Measurements from ENCODE around the gene PTPRQ. TPM values are rescaled to one million over a fixed set of nuclear protein-coding genes. Genes with fewer than 3 reads are reported as not detected.

Gene PTPRQ
- polyA plus RNA-seq, 2 of the 4 experiments (the other 2 are of a cell fraction): 0.14 to 0.17 TPM

DNA sequence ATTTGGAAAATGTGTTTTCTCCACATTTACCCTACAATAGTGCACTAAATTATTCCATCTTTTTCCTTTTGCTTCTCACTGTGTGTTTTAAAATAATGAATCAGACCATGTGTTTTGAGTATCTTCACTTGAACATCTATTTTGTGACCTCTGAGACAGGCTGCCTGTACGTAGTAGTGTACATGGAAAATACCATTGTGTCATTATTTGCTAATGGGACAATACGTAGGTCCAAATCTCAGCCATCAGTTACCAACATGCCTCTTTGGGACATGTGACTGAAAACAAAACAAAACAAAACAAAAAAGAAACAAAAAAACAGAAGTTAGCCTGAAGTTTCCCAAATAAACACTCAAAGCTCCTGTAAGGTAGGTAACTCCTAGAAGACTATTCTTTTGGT is 256.3 kb downstream of the PTPRQ start:
- Histone ChIP-seq H3K4me1 (no peaks in the 10 kb centered on the region), H3K27ac (no peak overlapping the region), H3K9me3 (no peaks in the 10 kb centered on the region), H3K4me3 (no peak overlapping the region), H3K4me2 (no peak overlapping the region)
- no peak for ATAC-seq
- no peak for DNase-seq (ENCODE audit: low read depth in 1 of 2, low spot score in 1 of 2)
- TF ChIP-seq JUNB (IDR thresholded peaks at IDR 0.05) (no peak), RCOR1 (IDR thresholded peaks at IDR 0.05; ENCODE audit: low read depth, low read length) (no peak), HDAC2 (IDR thresholded peaks at IDR 0.05) (no peak), FOSL2 (IDR thresholded peaks at IDR 0.05) (no peak), FOSL2 (CRISPR knock-in tag; IDR thresholded peaks at IDR 0.05) (no peak), KDM5A (IDR thresholded peaks at IDR 0.05) (no peak), EHMT2 (IDR thresholded peaks at IDR 0.05; ENCODE audit: low read depth) (no peak), SREBF2 (IDR thresholded peaks at IDR 0.05) (no peak), CBX2 (IDR thresholded peaks at IDR 0.05; ENCODE audit: borderline replicate concordance, low read depth) (no peak)
- TF ChIP-seq, protein P1, sequence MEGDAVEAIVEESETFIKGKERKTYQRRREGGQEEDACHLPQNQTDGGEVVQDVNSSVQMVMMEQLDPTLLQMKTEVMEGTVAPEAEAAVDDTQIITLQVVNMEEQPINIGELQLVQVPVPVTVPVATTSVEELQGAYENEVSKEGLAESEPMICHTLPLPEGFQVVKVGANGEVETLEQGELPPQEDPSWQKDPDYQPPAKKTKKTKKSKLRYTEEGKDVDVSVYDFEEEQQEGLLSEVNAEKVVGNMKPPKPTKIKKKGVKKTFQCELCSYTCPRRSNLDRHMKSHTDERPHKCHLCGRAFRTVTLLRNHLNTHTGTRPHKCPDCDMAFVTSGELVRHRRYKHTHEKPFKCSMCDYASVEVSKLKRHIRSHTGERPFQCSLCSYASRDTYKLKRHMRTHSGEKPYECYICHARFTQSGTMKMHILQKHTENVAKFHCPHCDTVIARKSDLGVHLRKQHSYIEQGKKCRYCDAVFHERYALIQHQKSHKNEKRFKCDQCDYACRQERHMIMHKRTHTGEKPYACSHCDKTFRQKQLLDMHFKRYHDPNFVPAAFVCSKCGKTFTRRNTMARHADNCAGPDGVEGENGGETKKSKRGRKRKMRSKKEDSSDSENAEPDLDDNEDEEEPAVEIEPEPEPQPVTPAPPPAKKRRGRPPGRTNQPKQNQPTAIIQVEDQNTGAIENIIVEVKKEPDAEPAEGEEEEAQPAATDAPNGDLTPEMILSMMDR (IDR thresholded peaks at IDR 0.05): no peak
- ChIA-PET POLR2A (no interaction called here), CTCF (interaction anchor here (0.6 kb wide), 1 partner anchor 244 kb away, joined by 3 read pairs; no protein-coding TSS in a partner anchor)
- WGBS (ENCODE audit: missing lambda C conversion rate): 62% methylated on average over 2 of the region's 2 CpGs
- no peak for FAIRE-seq

DNA sequence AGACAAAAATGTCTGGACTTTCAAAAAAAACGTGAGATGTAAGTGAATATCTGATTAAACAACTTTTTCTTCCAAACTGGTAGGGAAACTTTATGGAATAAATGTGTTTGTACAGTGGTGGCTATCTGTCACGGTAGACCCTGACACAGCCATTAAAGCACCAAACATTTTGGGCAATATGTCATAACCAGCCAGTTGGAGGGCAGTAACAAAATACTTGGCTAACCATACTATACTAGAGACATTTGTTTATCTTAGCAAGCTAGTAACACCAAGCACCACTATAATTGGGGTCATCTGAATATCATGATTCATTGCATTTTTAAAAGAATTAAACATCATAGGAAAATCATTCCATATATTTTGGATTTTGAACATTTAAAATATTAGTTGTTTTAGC is 257.4 kb downstream of the PTPRQ start:
- DNase-seq (ENCODE audit: low read depth in 1 of 2, low spot score in 1 of 2): no peak
- Histone ChIP-seq H3K4me1 (no peaks in the 10 kb centered on the region), H3K27ac (no peak overlapping the region), H3K4me2 (no peak overlapping the region), H3K9me3 (no peaks in the 10 kb centered on the region), H3K4me3 (no peak overlapping the region)
- no peak for ATAC-seq
- 34% methylated on average over 2 of the region's 2 CpGs for WGBS (ENCODE audit: missing lambda C conversion rate)
- POLR2A ChIA-PET: no interaction called here
- no peak for FAIRE-seq
- CTCF ChIA-PET: no interaction called here
- no peak for TF ChIP-seq MAZ (IDR thresholded peaks at IDR 0.05; ENCODE audit: borderline replicate concordance, low read depth, low read length)
- TF ChIP-seq, protein P2, sequence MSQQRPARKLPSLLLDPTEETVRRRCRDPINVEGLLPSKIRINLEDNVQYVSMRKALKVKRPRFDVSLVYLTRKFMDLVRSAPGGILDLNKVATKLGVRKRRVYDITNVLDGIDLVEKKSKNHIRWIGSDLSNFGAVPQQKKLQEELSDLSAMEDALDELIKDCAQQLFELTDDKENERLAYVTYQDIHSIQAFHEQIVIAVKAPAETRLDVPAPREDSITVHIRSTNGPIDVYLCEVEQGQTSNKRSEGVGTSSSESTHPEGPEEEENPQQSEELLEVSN (IDR thresholded peaks at IDR 0.05; ENCODE audit: borderline replicate concordance, low read depth): no peak
- no peak for TF ChIP-seq NFE2L2 (conservative IDR thresholded peaks at IDR 0.05; ENCODE audit: low read length)
- no peak for TF ChIP-seq CHD2 (IDR thresholded peaks at IDR 0.05; ENCODE audit: low read length, partially characterized antibody)
- TF ChIP-seq RAD21 (conservative IDR thresholded peaks at IDR 0.05 in 1 of 2, IDR thresholded peaks at IDR 0.05 in 1 of 2): no peak
- no peak for TF ChIP-seq PHF8 (IDR thresholded peaks at IDR 0.05; ENCODE audit: borderline replicate concordance, low read depth)
- no peak for TF ChIP-seq FOSL2 (IDR thresholded peaks at IDR 0.05)
- TF ChIP-seq FOSL2 (CRISPR knock-in tag; IDR thresholded peaks at IDR 0.05): no peak
- TF ChIP-seq, protein P1 (IDR thresholded peaks at IDR 0.05): no peak
- TF ChIP-seq ZFP36 (IDR thresholded peaks at IDR 0.05; ENCODE audit: borderline replicate concordance, partially characterized antibody): no peak
- TF ChIP-seq, protein P3, sequence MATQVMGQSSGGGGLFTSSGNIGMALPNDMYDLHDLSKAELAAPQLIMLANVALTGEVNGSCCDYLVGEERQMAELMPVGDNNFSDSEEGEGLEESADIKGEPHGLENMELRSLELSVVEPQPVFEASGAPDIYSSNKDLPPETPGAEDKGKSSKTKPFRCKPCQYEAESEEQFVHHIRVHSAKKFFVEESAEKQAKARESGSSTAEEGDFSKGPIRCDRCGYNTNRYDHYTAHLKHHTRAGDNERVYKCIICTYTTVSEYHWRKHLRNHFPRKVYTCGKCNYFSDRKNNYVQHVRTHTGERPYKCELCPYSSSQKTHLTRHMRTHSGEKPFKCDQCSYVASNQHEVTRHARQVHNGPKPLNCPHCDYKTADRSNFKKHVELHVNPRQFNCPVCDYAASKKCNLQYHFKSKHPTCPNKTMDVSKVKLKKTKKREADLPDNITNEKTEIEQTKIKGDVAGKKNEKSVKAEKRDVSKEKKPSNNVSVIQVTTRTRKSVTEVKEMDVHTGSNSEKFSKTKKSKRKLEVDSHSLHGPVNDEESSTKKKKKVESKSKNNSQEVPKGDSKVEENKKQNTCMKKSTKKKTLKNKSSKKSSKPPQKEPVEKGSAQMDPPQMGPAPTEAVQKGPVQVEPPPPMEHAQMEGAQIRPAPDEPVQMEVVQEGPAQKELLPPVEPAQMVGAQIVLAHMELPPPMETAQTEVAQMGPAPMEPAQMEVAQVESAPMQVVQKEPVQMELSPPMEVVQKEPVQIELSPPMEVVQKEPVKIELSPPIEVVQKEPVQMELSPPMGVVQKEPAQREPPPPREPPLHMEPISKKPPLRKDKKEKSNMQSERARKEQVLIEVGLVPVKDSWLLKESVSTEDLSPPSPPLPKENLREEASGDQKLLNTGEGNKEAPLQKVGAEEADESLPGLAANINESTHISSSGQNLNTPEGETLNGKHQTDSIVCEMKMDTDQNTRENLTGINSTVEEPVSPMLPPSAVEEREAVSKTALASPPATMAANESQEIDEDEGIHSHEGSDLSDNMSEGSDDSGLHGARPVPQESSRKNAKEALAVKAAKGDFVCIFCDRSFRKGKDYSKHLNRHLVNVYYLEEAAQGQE (IDR thresholded peaks at IDR 0.05): no peak
- TF ChIP-seq, protein P4, sequence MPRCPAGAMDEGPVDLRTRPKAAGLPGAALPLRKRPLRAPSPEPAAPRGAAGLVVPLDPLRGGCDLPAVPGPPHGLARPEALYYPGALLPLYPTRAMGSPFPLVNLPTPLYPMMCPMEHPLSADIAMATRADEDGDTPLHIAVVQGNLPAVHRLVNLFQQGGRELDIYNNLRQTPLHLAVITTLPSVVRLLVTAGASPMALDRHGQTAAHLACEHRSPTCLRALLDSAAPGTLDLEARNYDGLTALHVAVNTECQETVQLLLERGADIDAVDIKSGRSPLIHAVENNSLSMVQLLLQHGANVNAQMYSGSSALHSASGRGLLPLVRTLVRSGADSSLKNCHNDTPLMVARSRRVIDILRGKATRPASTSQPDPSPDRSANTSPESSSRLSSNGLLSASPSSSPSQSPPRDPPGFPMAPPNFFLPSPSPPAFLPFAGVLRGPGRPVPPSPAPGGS (IDR thresholded peaks at IDR 0.05): no peak
- TF ChIP-seq, protein P5, sequence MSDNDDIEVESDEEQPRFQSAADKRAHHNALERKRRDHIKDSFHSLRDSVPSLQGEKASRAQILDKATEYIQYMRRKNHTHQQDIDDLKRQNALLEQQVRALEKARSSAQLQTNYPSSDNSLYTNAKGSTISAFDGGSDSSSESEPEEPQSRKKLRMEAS (IDR thresholded peaks at IDR 0.05): no peak
- no peak for TF ChIP-seq SREBF2 (IDR thresholded peaks at IDR 0.05)
- TF ChIP-seq TFCP2L1 (CRISPR knock-in tag; IDR thresholded peaks at IDR 0.05): no peak
- TF ChIP-seq, protein P6, sequence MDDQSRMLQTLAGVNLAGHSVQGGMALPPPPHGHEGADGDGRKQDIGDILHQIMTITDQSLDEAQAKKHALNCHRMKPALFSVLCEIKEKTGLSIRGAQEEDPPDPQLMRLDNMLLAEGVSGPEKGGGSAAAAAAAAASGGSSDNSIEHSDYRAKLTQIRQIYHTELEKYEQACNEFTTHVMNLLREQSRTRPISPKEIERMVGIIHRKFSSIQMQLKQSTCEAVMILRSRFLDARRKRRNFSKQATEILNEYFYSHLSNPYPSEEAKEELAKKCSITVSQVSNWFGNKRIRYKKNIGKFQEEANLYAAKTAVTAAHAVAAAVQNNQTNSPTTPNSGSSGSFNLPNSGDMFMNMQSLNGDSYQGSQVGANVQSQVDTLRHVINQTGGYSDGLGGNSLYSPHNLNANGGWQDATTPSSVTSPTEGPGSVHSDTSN (IDR thresholded peaks at IDR 0.05): no peak
- TF ChIP-seq CEBPB (IDR thresholded peaks at IDR 0.05): no peak
- TF ChIP-seq HDAC2 (IDR thresholded peaks at IDR 0.05): no peak
